Stimulated activated naive B cell treated with anti-CD40 and anti-IgM and Interleukin-4, amounts not matched to agents 10 μg/mL and 1 μg/mL and 100 μg/mL, for 72 hours (primary cell): ENCODE measurements around the gene MISP3.

Experiments used
- ATAC-seq, 2 donors: fragments of 150-1000 bp; cut with Tn5 transposase; replicated peaks; 2 replicates each; pipeline ENCODE4 v1.10.0; 2021; ENCODE audit warnings: moderate library complexity in 1 of 2
- DNase-seq: peaks from one replicate; pipeline ENCODE4 v3.0.0; 2021
- H3K27ac Mint-ChIP-seq: one replicate; pipeline ENCODE4 v1.8.0; 2022; ENCODE audit warnings: mild to moderate bottlenecking, mixed read lengths
- H3K27me3 Mint-ChIP-seq, 2 donors: one replicate each; pipeline ENCODE4 v1.8.0; 2022; ENCODE audit warnings: mixed read lengths in 2 of 2
- H3K36me3 Mint-ChIP-seq, 2 donors: one replicate each; pipeline ENCODE4 v1.8.0; 2022; ENCODE audit warnings: mixed read lengths in 2 of 2, mild to moderate bottlenecking in 1 of 2
- H3K4me1 Mint-ChIP-seq, 2 donors: one replicate each; pipeline ENCODE4 v1.8.0; 2022; ENCODE audit warnings: mixed read lengths in 2 of 2, mild to moderate bottlenecking in 1 of 2
- H3K4me3 Mint-ChIP-seq, 2 donors: one replicate each; pipeline ENCODE4 v1.8.0; 2022; ENCODE audit warnings: mild to moderate bottlenecking in 2 of 2, mixed read lengths in 2 of 2, moderate library complexity in 1 of 2
- H3K9me3 Mint-ChIP-seq, 2 donors: one replicate each; pipeline ENCODE4 v1.8.0; 2022; ENCODE audit warnings: mixed read lengths in 2 of 2, mild to moderate bottlenecking in 1 of 2

The MISP3 gene

DNA sequence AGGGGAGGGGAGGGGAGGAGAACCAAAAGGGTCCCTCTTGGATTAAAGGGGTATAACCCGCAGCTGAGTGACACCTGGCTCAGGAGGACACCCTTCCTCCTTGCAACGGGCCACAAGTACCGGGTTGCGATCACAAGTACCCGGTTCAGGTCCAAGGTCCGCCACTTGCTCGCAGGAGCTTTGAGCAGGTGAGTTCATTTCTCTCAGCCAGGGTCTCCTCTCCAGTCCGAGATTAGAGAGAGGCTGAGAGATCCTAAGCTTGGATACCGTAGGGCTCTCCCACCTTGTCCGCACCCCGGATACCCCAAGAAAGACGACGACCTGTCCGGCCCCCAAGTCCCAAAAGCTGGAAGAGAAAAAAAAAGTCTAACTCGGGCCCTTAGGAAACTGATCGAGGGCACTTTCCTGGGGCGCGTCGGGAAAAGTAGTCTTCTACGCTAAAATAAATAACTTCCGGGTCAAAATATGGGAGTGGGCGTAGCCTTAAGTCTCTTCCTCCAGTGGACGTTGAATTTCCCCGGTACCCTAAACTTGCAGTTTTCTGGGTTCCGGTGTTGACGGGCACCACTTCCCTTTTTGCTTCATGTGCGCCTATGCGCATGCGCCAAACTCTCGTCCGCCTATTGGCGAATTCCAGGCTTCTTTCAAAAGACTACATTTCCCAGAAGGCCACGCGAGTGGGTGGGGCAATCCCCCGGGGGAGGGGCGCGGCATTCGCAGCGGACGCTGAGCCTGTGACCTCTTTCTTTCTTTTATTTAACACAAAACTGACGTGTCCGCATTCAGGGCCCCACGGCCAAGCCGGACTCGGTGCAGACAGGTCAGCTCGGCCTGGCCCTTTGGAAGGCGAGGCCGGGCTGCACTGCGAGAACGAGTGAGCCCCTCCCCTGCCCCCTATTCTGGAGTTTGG, 8.6 kb downstream of the MISP3 start:
- peaks cover 2 to 11% of the 10 kb centered on the region in 2 donors for H3K4me1 Mint-ChIP-seq
- peak; percentile 91 to 95 for ATAC-seq
- peak overlapping the region; percentile 97 for H3K27ac Mint-ChIP-seq
- H3K4me3 Mint-ChIP-seq = peak overlapping the region; percentile 95 to 99
- peaks cover 0 to 3% of the 10 kb centered on the region in 2 donors for H3K36me3 Mint-ChIP-seq
- H3K9me3 Mint-ChIP-seq = no peaks in the 10 kb centered on the region
- peak; percentile 98 for DNase-seq
- H3K27me3 Mint-ChIP-seq = no peaks in the 10 kb centered on the region

DNA sequence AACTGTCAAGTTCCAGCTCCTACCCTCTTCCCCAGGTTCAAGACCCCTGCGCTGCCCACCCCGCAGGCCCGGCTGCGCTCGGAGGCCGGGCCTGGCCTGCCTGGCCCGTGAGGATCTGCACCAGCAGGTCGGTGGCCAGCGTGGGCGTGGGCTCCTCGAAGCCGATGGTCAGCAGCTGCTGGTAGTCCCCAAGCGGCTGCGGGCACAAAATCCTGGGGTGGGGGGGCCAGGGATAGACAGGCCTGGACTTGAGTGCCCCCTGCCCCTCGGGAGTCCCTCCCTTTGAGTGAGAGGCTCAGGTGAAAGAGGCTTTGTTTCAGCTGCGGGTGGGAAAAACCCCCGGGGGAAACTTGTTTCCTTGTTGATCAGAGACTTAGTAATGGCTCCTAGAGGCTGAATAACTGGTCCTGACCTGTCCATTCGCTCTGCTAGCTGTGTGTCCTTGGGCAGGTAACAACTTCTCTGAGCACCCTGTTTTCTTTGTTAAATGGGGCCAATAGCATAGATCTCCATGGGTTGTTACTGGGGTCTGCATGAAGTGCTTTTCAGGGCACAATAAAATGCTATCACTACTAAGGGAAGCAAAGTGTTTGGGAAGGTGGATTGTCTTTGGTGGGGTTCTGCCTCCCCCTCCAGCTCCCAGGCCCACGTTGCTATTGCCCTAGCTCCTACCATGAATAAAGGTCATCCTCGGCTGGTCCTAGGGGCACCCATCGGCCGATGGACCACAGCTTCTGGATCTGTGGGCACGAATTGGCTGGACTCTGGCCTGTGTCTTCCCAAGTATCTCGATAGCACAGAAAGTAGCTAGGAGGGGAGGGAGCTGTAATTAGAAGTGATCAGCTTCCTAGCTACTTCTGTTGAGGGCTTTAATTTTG, 9.4 kb downstream of the MISP3 start:
- Mint-ChIP-seq H3K4me1 (peaks cover 2 to 11% of the 10 kb centered on the region in 2 donors), H3K36me3 (peaks cover 0 to 3% of the 10 kb centered on the region in 2 donors), H3K9me3 (no peaks in the 10 kb centered on the region), H3K27ac (peak overlapping the region; percentile 97), H3K4me3 (peak overlapping the region; percentile 95 to 99), H3K27me3 (no peaks in the 10 kb centered on the region)
- DNase-seq (peak; percentile 44), ATAC-seq (peak; percentile 12 to 51)

DNA sequence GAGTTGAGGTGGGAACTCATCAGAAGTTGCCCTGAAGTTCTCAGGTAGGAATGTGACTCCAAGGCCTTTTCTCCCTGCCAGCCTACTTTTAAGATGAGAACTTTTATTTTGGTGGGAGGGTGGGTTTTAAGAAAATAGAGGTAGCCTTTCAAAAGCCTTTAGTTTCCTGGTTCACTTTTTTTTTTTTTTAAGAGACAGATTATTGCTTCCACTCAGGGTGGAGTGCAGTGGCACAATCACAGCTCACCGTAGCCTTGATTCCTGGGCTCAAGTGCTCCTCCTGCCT, 10.0 kb downstream of the MISP3 start:
- no peak for ATAC-seq
- Mint-ChIP-seq H3K4me1 (peaks cover 2 to 11% of the 10 kb centered on the region in 2 donors), H3K9me3 (no peaks in the 10 kb centered on the region), H3K4me3 (no peak overlapping the region), H3K36me3 (peaks cover 0 to 3% of the 10 kb centered on the region in 2 donors), H3K27me3 (no peaks in the 10 kb centered on the region), H3K27ac (no peak overlapping the region)
- no peak for DNase-seq

DNA sequence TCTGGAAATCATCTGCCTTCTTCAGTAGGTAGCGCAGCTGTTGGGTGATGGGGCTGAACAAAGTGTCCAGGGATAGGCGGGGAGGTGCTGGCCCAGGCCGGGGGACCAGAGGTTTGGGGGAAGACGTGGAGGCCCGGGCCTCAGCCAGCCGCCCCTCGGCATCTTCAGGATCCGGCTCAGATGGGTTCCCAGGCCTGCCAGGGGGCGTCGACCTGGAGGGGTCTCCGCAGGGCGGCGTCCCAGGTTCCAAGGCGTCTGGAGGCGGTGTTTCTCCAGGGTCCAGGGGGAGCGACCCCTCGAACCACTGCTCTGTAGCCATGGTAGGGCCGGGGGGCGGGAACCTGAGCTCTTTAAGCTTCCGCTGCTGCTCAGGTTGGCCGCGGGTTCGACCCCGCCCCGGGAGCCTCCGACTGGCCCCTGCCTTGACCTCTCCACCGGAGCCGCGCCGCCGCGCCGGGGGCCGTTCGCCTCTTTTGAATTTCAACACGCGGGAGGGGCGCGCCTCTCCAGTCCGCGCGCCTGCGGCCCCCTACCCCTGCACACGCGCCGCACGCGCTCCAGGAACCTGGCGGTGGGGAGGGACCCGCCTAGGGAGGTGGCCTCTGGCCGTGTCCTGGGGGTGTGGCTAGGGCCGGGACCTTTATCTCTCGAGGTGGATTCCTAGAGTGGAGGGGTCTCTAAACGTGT, 12.9 kb downstream of the MISP3 start, which contains the start of gene C19orf67:
Gene C19orf67, minus strand, starts transcription at position 475 of the 687 bp plus-strand sequence. Its CDS starts 156 bp downstream, at position 319.
- ATAC-seq = no peak

DNA sequence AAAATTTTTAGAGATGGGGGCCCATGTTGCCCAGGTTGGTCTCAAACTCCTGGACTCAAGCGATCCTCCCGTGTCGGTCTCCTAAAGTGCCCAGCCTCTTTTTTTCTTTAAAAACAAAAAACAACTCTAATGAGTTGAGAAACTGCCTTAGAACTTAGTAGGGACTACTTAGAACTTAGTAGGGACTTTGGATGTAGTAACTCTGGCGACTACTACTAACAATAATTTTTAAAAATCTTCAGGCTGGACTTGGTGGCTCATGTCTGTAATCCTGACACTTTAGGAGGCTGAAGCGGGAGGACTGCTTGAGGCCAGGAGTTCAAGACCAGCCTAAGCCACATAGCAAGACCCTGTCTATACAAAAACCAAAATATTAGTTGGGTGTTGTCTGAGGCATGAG, 13.5 kb downstream of the MISP3 start:
- DNase-seq (no peak), ATAC-seq (no peak)
- H3K27me3 Mint-ChIP-seq = no peaks in the 10 kb centered on the region
- peaks cover 6 to 17% of the 10 kb centered on the region in 2 donors for H3K4me1 Mint-ChIP-seq
- peaks cover 10 to 17% of the 10 kb centered on the region in 2 donors for H3K36me3 Mint-ChIP-seq
- no peak overlapping the region for H3K4me3 Mint-ChIP-seq
- no peak overlapping the region for H3K27ac Mint-ChIP-seq
- no peaks in the 10 kb centered on the region for H3K9me3 Mint-ChIP-seq

More for the DNA sequence above, 12.9 kb downstream of the MISP3 start, which contains the start of gene C19orf67:
- Mint-ChIP-seq H3K4me1 (peaks cover 6 to 17% of the 10 kb centered on the region in 2 donors), H3K27ac (no peak within 1 kb of the TSS), H3K4me3 (no peak within 1 kb of the TSS), H3K36me3 (peaks cover 10 to 17% of the 10 kb centered on the region in 2 donors), H3K27me3 (no peaks in the 10 kb centered on the region), H3K9me3 (no peaks in the 10 kb centered on the region)
- no peak for DNase-seq

DNA sequence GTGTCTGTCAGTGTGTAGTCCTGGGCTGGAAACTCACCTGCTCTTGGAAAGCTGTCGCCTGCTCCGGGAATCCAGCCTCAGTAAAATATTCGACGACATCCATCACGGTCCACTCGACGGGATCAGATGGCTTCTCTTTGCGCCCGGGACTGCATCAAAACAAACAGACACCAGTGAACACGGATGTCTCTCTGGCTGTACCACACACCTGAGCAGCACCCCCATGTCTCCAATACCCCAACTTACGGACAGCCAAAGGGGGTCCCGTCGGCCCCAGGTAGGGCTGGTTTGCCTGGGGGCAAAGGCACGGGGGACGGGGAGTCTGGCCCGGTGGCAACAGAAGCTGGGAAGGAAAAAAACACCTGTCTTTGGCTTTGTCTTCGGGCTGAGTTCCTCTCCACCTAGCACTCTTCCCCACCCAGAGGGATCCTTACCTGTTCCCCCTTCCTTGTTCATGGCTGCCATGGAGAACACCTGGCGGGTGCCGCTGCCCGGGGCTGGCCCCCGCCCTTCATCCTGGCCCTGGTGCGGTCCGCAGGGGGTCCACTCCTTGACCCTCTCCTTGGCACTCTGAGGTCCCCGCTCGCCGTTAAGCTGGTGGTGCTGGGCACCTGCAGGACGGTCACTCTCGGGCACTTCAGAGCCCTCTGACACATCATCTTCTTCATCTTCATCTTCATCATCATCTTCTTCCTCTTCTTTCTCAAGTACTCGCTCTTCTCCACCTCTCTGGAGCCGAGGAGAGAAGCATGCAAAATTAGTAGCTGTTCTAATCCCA, 16.2 kb downstream of the MISP3 start:
- peak overlapping the region; percentile 32 to 59 for H3K4me3 Mint-ChIP-seq
- ATAC-seq (no peak), DNase-seq (no peak)
- H3K27me3 Mint-ChIP-seq = no peaks in the 10 kb centered on the region
- H3K9me3 Mint-ChIP-seq = peaks cover 0 to 2% of the 10 kb centered on the region in 2 donors
- H3K36me3 Mint-ChIP-seq = peaks cover 21 to 33% of the 10 kb centered on the region in 2 donors
- H3K4me1 Mint-ChIP-seq = peaks cover 12 to 22% of the 10 kb centered on the region in 2 donors
- no peak overlapping the region for H3K27ac Mint-ChIP-seq

DNA sequence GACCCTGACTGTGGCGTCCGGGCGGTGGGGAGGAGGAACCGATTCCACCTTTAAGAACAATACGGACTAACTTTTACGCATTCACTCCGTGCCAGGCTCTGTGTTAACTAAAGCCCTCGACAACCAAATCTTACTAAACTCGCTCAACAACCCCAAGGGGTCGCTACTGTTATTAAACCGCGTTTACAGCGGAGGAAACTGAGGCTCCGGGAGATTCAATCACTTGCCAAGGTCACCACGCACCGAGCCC, 16.8 kb downstream of the MISP3 start:
- peak overlapping the region; percentile 32 to 59 for H3K4me3 Mint-ChIP-seq
- H3K27me3 Mint-ChIP-seq = no peaks in the 10 kb centered on the region
- no peak overlapping the region for H3K27ac Mint-ChIP-seq
- peaks cover 0 to 2% of the 10 kb centered on the region in 2 donors for H3K9me3 Mint-ChIP-seq
- ATAC-seq (no peak), DNase-seq (no peak)
- peaks cover 21 to 33% of the 10 kb centered on the region in 2 donors for H3K36me3 Mint-ChIP-seq
- H3K4me1 Mint-ChIP-seq = peaks cover 12 to 22% of the 10 kb centered on the region in 2 donors

DNA sequence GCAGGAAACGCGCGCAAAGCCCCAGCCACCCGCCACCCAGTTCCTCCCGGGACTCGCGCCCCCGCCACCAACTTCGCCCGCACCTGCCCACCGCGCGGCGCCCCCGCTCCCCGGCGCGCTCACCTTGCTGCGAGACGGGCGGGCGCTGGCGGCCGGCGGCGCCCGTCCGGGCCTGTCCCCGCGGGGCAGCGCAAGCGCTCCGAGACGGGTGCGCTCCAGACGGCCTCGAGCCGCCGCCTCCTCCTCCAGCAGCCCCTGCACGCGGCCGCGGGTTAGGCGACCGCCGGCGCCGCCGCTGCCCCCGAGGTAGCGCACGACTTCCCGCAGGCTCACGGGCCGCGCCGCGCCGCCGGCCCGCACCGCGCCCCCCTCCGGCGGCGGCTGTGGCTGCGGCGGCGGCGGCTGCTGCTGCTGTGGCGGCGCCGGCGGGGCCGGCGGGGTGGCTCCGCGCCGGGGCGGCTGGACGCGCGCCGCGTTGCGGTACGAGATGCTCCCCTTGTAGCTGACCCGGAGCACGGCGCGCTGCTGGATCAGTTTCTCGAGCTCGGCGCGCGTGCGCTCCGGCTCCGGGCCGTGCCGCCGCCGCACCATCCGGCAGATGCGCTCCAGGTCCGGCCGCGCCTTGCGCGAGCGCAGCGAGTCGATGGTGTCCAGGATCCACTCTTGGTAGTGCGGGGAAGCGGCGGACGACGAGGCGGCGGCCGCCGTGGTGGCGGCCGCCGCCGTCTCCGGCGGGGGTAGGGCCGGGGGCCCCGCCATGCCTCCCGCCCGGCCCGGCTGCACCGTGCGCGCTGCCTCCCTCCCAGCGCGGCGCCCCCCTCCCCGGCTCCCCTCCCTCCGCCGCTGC, 17.3 kb downstream of the MISP3 start:
- peaks cover 0 to 2% of the 10 kb centered on the region in 2 donors for H3K9me3 Mint-ChIP-seq
- no peaks in the 10 kb centered on the region for H3K27me3 Mint-ChIP-seq
- DNase-seq = peak; percentile 50
- peaks cover 25 to 37% of the 10 kb centered on the region in 2 donors for H3K36me3 Mint-ChIP-seq
- H3K4me1 Mint-ChIP-seq = peaks cover 12 to 22% of the 10 kb centered on the region in 2 donors
- peak; percentile 15 to 18 for ATAC-seq
- H3K27ac Mint-ChIP-seq = no peak overlapping the region
- peak overlapping the region; percentile 84 to 98 for H3K4me3 Mint-ChIP-seq

DNA sequence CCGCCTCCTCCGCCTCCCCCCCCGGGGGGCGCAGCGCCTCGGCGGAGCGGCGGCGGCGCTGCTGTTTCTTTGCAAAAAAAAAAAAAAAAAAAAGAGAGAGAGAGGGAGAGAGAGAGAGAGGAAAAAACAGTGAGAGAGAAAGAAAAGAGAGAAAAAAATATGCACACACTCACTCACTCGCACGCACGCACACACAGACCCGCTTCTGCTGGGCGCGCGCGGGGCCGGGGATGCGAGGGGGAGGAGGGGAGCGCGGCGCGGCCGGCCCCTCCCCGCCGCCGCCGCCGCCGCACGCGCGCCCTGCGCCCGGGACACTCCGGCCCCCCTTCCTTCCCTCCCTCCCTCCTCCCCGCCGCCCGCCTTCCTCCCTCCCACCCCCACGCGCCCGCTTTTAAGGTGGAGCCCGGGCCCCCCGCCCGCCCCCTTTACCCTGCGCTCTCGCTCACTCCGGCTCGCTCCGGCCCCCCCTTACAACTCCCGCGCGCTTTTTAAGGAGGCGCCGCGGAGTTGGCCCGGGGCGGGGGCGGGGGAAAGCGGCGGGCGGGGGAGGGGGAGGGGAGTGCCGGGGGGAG, 18.0 kb downstream of the MISP3 start, which contains the start of gene SAMD1:
Gene SAMD1, minus strand, starts transcription at position 243 of the 572 bp plus-strand sequence.
- H3K4me1 Mint-ChIP-seq = peaks cover 12 to 22% of the 10 kb centered on the region in 2 donors
- peak within 1 kb of the TSS; percentile 98 for H3K27ac Mint-ChIP-seq
- peak within 1 kb of the TSS; percentile 96 to 98 for H3K4me3 Mint-ChIP-seq
- H3K9me3 Mint-ChIP-seq = peaks cover 0 to 2% of the 10 kb centered on the region in 2 donors
- H3K27me3 Mint-ChIP-seq = no peaks in the 10 kb centered on the region
- H3K36me3 Mint-ChIP-seq = peaks cover 25 to 35% of the 10 kb centered on the region in 2 donors
- DNase-seq (no peak), ATAC-seq (peak; percentile 50 to 59)

DNA sequence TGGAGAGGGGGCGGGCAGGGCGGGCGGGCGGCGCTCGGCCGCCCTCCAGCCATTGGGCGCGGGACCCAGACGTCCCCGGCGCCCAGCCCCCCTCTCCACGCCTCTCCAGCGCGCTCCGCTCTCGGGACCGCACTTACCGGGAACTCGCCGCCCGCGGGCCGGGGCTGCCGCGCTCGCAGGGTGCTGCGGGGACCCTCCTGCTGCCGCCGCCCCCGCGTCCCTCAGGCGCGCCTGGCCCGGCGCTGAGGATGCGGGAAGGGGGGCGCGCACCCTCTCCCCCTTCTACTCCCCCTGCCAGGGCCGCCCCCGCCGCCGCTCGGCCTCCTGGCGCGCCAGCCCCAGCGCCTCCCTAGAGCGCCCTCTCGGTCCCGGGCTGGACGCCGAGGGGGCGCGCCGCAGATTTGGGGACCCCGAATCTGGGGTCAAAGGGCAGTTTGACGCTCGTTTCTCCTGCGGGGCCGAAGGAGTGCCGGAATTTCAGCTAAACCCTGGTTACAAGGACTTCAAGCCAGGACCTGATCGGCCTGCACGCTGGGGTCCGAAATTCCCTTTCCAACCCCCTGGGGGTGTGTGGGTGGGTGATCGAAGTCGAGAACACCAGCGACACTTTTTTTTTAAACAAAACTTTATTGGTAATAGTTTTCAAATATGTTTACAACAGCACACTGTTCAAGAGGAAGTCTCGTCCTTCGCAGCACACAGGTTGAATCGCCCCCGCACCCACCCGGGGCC, 18.7 kb downstream of the MISP3 start:
- no peaks in the 10 kb centered on the region for H3K27me3 Mint-ChIP-seq
- ATAC-seq = peak; percentile 79 to 81
- peaks cover 0 to 2% of the 10 kb centered on the region in 2 donors for H3K9me3 Mint-ChIP-seq
- H3K4me1 Mint-ChIP-seq = peaks cover 12 to 22% of the 10 kb centered on the region in 2 donors
- H3K4me3 Mint-ChIP-seq = peak overlapping the region; percentile 96 to 98
- peak overlapping the region; percentile 98 for H3K27ac Mint-ChIP-seq
- H3K36me3 Mint-ChIP-seq = peaks cover 25 to 35% of the 10 kb centered on the region in 2 donors
- peak; percentile 85 for DNase-seq

DNA sequence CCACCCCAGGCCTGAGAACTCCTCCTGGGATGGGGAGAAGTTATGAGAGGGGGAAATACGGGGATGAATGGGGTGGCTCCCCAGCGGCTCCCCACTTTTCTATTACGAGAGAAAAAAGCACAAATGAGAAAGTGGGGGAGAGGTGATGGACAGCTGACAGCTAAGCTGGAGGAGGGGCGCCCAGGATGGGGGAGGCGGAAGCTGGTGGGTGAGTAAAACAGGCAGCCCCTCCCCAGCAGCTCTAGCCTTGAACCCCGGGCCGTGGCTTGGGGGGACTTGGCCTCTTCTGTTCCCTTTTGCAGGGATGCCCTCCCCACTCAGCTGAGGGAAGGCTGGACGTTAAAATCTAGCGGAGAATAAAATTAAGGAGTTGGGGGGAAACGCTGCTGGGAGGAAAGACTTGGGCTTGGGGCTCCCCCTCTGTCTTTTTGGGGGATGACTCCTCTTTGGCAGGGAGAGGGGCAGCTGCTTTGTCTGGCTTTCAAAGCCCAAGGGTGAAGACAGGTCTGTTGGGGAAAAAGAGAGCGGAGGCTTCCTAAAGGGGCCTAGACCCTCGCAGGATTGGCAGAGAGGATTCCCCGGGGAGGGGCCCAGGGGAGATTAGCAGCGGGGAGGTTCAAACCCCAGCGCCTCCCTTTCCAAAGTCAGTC, 19.4 kb downstream of the MISP3 start:
- DNase-seq (no peak), ATAC-seq (peak; percentile 37 to 46)
- H3K27ac Mint-ChIP-seq = peak overlapping the region; percentile 98
- no peaks in the 10 kb centered on the region for H3K27me3 Mint-ChIP-seq
- peak overlapping the region; percentile 96 to 98 for H3K4me3 Mint-ChIP-seq
- peaks cover 30 to 40% of the 10 kb centered on the region in 2 donors for H3K36me3 Mint-ChIP-seq
- H3K9me3 Mint-ChIP-seq = peaks cover 0 to 2% of the 10 kb centered on the region in 2 donors
- peaks cover 12 to 22% of the 10 kb centered on the region in 2 donors for H3K4me1 Mint-ChIP-seq
